ENCODE results near the gene TYMS. TPM values are rescaled to one million over a fixed set of nuclear protein-coding genes. Genes with fewer than 3 reads are reported as not detected.
"Not testable (repeated sequence)": the region's sequence is repeated elsewhere in the genome, so short reads cannot be mapped to it uniquely, and the experiment has no call there.

The TYMS gene
- total RNA-seq, 1 donor from 2014 or later: 25.0 TPM

GRCh38 chr18:678482-679182, 21.2 kb downstream of the TYMS start:
- no peak for DNase-seq

- DNase-seq: no peak
These were observed 22.1 kb downstream of the TYMS start for GRCh38 chr18:679516-679915.

GRCh38 chr18:680392-680791, 22.9 kb downstream of the TYMS start:
- no peak for DNase-seq

- no peak for DNase-seq
These were observed 24.5 kb downstream of the TYMS start for GRCh38 chr18:681985-682384.

GRCh38 chr18:682416-682815, 25.0 kb downstream of the TYMS start:
- DNase-seq: not testable (repeated sequence)

GRCh38 chr18:682833-683232, 25.4 kb downstream of the TYMS start:
- no peak for DNase-seq

GRCh38 chr18:683531-683930, 26.1 kb downstream of the TYMS start:
- DNase-seq: no peak

- no peak for DNase-seq
These were observed 28.0 kb downstream of the TYMS start for GRCh38 chr18:685438-685837.

- no peak for DNase-seq
These were observed 29.1 kb downstream of the TYMS start for GRCh38 chr18:686339-687111.

GRCh38 chr18:688323-688722, 30.9 kb downstream of the TYMS start:
- DNase-seq: no peak

- no peak for DNase-seq
These were observed 35.4 kb downstream of the TYMS start for GRCh38 chr18:692824-693223.

GRCh38 chr18:693466-694187, 36.2 kb downstream of the TYMS start:
- DNase-seq: no peak

GRCh38 chr18:697012-697411, 39.6 kb downstream of the TYMS start:
- DNase-seq: no peak

GRCh38 chr18:697800-698199, 40.3 kb downstream of the TYMS start:
- DNase-seq: no peak

GRCh38 chr18:703213-703967, 45.9 kb downstream of the TYMS start:
- no peak for DNase-seq

- no peak for DNase-seq
These were observed 49.0 kb downstream of the TYMS start for GRCh38 chr18:706405-706804.

- DNase-seq: no peak
These were observed 50.6 kb downstream of the TYMS start for GRCh38 chr18:708096-708495.

GRCh38 chr18:709771-710170, 52.3 kb downstream of the TYMS start:
- no peak for DNase-seq

- DNase-seq: no peak
These were observed 53.2 kb downstream of the TYMS start for GRCh38 chr18:710418-711300.

GRCh38 chr18:711310-711656, 53.8 kb downstream of the TYMS start:
- no peak for DNase-seq

- peak; percentile 48 for DNase-seq
These were observed 54.4 kb downstream of the TYMS start for GRCh38 chr18:711657-712400.

Data from skin of body (tissue), 2 donors.